NCI-H146 (cell line): ENCODE measurements around the gene LLPH.

ENCODE experiments used
- DNase-seq: peaks from one replicate; lab custom pipeline; 2025; lab: John Stamatoyannopoulos, UW

LLPH gene

GRCh38 chr12:66090157-66090556 lies 40.4 kb downstream of the LLPH start:
- no peak for DNase-seq

DNA sequence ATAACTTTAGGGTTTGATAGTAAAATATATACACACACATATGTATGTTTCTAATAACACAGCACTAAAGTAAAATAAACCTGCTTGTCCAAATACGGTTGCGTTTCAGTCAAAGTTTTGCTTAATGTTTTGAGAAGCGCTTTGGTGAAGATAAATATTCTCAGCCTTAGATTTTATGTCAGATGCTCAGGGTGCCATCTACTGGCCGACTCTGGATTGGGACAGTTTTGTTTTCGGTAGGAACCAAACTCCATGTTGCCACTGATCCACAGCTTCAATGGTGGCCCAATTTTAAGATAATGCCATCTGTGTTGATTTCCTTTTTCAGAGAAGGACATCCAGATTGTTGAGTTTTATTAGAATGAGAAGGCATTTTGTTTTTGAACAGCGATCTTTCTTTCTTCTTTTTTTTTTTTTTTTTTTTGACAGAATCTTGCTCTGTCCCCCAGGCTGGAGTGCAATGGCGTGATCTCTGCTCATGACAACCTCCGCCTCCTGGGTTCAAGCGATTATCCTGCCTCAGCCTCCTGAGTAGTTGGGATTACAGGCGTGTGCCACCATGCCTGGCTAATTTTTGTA lies 43.1 kb downstream of the LLPH start:
- peak; percentile 11 for DNase-seq

DNA sequence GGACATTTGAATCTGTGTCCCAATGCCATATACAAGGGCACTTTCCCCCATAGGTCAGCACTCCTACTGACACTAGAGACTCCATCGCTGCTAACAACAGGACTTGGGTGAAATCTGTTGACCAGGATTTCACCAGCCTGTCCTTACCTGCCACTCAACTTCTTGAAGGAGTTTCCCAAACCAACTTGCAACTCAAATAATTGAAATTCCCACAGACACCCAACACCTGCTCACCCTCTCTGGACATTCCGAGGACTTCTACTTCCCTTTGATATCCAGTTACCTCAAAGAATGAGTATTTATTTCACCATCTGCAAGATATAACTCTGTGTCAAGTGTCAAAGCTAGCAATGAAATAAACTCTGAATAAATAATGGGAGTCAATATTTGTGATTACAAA lies 44.6 kb downstream of the LLPH start:
- no peak for DNase-seq

GRCh38 chr12:66085213-66085612 lies 45.3 kb downstream of the LLPH start:
- no peak for DNase-seq

DNA sequence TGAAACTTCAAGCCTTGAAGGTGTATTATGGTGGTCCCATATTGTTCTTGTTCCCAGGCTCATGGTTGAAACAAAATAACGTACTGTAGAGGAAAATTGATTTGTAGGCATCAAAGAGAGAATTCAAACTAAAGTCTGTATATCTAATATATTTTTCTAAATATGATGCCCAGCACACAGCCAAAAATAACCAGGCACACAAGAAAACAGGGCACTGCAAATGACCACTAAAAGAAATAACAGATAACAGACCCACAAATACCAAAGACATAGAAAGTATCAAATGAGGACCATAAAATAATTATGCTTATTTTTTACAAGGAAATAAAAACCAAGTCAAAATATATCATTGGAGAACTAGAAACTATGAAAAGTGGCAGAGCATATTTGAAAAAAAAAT lies 46.8 kb downstream of the LLPH start:
- no peak for DNase-seq

GRCh38 chr12:66082744-66083143 lies 47.8 kb downstream of the LLPH start:
- no peak for DNase-seq

DNA sequence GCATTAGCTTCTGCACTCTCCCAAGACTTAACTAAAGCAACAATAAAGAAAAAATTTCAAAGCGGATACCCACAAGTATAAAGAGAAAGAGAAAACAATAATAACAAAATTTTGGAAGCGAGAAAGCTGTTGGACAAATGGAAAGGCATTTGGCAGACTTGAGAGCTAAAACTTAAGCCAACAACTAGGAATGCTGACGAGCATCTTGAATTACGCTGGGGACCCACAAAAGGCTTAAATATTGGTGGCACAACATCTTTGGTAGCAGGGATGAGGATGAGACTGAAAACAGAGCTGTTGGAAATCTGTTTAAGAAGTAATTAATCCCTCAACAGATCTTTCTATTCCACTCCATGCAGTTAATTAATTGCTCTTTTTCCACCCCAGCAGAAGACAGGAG lies 49.8 kb downstream of the LLPH start:
- no peak for DNase-seq

DNA sequence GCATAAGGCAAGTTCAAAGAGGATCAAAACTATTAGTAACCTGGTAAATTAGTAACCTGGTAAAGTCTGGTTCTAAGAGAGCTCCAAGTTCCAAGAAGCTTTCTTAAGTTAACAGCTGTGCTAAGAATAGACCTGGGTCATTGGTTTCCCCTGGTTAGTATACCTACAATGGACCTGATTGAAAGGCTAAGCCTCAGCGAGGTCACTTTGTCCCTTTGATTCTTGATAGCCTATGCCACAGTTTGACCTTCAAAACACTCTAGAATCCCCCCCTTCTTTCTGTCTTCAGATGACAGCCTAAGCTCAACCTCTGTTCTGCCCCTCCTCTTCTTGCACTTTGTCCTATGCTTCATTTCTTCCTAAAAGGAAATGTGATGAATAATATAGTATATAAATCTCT lies 53.0 kb downstream of the LLPH start:
- no peak for DNase-seq

DNA sequence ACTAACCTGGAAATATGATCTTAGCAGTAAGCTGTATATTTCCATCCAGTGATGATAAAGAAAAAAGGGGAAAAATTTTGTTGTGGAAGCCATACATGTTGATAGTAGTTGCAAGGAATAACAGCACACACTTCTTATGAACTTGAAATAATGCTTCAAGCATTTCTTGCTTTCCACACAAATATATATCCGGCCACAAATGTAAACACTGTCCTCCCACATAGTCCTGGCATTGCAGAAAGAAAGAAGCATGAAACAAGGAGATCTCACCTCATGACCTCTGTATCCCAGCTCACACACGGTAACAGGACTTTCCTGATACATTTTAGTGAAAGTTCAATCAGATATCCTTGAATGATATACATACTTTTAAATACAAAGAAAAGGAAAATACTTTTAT lies 56.0 kb downstream of the LLPH start:
- no peak for DNase-seq

DNA sequence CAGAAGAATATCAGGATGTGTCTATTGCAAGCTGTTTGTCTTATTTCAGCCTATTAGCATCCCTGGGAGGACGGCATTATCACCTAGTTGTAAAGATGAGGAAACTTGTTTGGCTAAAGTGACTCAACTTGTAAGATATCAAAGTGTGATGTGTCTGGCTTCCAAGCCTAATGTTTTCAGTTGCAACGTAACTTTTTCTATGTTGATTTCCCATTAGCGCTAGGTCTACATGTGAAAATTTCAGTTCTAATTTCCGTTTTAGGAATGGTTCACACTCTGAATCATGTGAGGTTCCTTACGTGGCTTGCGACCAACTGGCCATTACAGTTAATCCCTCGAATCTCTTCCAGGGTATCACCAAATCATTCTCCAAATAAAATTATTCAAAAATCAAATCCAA lies 58.0 kb downstream of the LLPH start:
- DNase-seq, result no peak

- DNase-seq, result no peak
Measured at GRCh38 chr12:66072135-66072534, 58.4 kb downstream of the LLPH start.

DNA sequence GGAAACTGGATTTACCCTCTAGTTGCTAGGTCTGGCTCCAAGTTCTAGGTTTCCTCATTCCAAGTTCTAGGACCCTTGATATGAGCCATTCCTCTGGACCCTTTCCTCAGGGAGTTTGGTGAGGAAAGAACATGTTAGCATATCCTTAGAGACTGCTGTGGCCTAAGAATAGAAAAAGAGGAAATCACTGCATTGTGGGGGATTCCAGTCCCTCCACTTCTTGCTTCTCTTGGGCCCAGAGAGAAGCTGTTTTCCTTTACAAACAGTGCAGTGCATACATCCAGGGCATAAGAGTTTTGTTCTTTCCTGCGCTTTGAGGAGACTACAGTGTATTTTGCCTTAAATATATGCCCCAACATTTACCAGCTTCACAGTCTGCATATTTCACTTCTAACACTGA lies 59.0 kb downstream of the LLPH start:
- DNase-seq, result no peak

DNA sequence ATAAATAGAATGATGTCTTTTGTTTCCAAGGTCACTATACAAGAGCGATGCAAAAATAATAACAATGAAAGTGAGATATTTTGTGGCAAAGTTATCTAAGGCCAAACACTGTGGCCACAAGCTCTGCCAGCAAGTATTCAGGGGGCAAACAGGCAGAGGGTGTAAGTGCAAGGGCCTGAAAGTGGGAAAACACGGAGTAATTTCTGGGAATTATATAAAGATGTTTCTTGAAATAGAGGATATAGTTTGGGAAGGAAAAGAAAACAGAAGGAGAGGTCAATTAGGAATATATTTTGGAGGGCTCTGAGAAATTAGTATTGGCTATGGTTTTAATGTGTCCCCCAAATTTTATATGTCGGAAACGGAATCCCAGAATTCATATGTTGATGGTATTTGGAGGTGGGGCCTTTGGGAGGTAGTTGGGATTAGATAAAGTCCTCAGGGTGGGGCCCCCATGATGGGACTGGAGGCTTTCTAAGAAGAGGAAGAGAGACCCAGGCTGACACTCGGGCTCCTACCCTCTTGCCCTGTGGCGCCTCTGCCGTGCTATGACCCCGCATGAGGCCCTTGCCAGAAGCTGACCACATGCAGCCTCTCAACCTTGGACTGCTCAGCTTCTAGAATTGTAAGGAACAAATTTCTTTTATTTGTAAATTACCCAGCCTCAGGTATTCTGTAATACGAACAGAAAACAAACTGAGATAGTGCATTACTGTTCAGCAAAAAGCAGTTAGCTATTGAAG lies 60.0 kb downstream of the LLPH start:
- DNase-seq, result no peak

- no peak for DNase-seq
Measured at GRCh38 chr12:66066929-66067523, 63.5 kb downstream of the LLPH start.
